Measurements from ENCODE around the gene CPED1. TPM values are rescaled to one million over a fixed set of nuclear protein-coding genes. Genes with fewer than 3 reads are reported as not detected.
"Not testable (repeated sequence)": the region's sequence is repeated elsewhere in the genome, so short reads cannot be mapped to it uniquely, and the experiment has no call there.

Gene CPED1
- polyA plus RNA-seq, 4 donors, result 33.4 to 50.9 (median 36.8) TPM

- no peak for DNase-seq (ENCODE audit: low read depth in 4 of 4, low spot score in 3 of 4)
Observed at GRCh38 chr7:121205777-121206176, 217.3 kb downstream of the CPED1 start.

GRCh38 chr7:121211253-121211652 lies 222.7 kb downstream of the CPED1 start:
- no peak for DNase-seq (ENCODE audit: low read depth in 4 of 4, low spot score in 3 of 4)

GRCh38 chr7:121212036-121212435 lies 223.5 kb downstream of the CPED1 start:
- DNase-seq (ENCODE audit: low read depth in 4 of 4, low spot score in 3 of 4), result no peak

GRCh38 chr7:121214657-121215056 lies 226.1 kb downstream of the CPED1 start:
- no peak for DNase-seq (ENCODE audit: low read depth in 4 of 4, low spot score in 3 of 4)

GRCh38 chr7:121219026-121219425 lies 230.5 kb downstream of the CPED1 start:
- no peak for DNase-seq (ENCODE audit: low read depth in 4 of 4, low spot score in 3 of 4)

- not testable (repeated sequence) for DNase-seq (ENCODE audit: low read depth in 4 of 4, low spot score in 3 of 4)
Observed at GRCh38 chr7:121221108-121221507, 232.6 kb downstream of the CPED1 start.

GRCh38 chr7:121228779-121229178 lies 240.3 kb downstream of the CPED1 start:
- DNase-seq (ENCODE audit: low read depth in 4 of 4, low spot score in 3 of 4), result no peak

- no peak for DNase-seq (ENCODE audit: low read depth in 4 of 4, low spot score in 3 of 4)
Observed at GRCh38 chr7:121235201-121235600, 246.7 kb downstream of the CPED1 start.

GRCh38 chr7:121237601-121238000 lies 249.1 kb downstream of the CPED1 start:
- DNase-seq (ENCODE audit: low read depth in 4 of 4, low spot score in 3 of 4), result no peak

GRCh38 chr7:121244120-121244870 lies 255.8 kb downstream of the CPED1 start:
- no peak for DNase-seq (ENCODE audit: low read depth in 4 of 4, low spot score in 3 of 4)

- not testable (repeated sequence) for DNase-seq (ENCODE audit: low read depth in 4 of 4, low spot score in 3 of 4)
Observed at GRCh38 chr7:121251367-121251766, 262.9 kb downstream of the CPED1 start.

GRCh38 chr7:121252523-121253235 lies 264.2 kb downstream of the CPED1 start:
- DNase-seq (ENCODE audit: low read depth in 4 of 4, low spot score in 3 of 4), result not testable (repeated sequence)

- DNase-seq (ENCODE audit: low read depth in 4 of 4, low spot score in 3 of 4), result no peak
Observed at GRCh38 chr7:121259826-121260225, 271.3 kb downstream of the CPED1 start.

GRCh38 chr7:121261207-121261884 lies 272.8 kb downstream of the CPED1 start:
- DNase-seq (ENCODE audit: low read depth in 4 of 4, low spot score in 3 of 4), result no peak

GRCh38 chr7:121262221-121262620 lies 273.7 kb downstream of the CPED1 start:
- no peak for DNase-seq (ENCODE audit: low read depth in 4 of 4, low spot score in 3 of 4)

- no peak for DNase-seq (ENCODE audit: low read depth in 4 of 4, low spot score in 3 of 4)
Observed at GRCh38 chr7:121262969-121263368, 274.5 kb downstream of the CPED1 start.

- DNase-seq (ENCODE audit: low read depth in 4 of 4, low spot score in 3 of 4), result no peak
Observed at GRCh38 chr7:121266307-121266894, 277.9 kb downstream of the CPED1 start.

GRCh38 chr7:121267612-121268011 lies 279.1 kb downstream of the CPED1 start:
- no peak for DNase-seq (ENCODE audit: low read depth in 4 of 4, low spot score in 3 of 4)

GRCh38 chr7:121269798-121270197 lies 281.3 kb downstream of the CPED1 start:
- DNase-seq (ENCODE audit: low read depth in 4 of 4, low spot score in 3 of 4), result no peak

GRCh38 chr7:121271098-121271497 lies 282.6 kb downstream of the CPED1 start:
- no peak for DNase-seq (ENCODE audit: low read depth in 4 of 4, low spot score in 3 of 4)

GRCh38 chr7:121271916-121272315 lies 283.4 kb downstream of the CPED1 start:
- no peak for DNase-seq (ENCODE audit: low read depth in 4 of 4, low spot score in 3 of 4)

Measured in left renal pelvis (tissue), 4 donors.